Skeletal muscle tissue (tissue), 4 donors: ENCODE data around the gene ARHGAP26. TPM values are rescaled to one million over a fixed set of nuclear protein-coding genes. Genes with fewer than 3 reads are reported as not detected.

ENCODE experiments used
- H3K27ac ChIP-seq: one replicate; pipeline ENCODE4 v1.7.0; 2013; ENCODE audit warnings: mild to moderate bottlenecking, low read depth, low read length, inconsistent platforms
- H3K27me3 ChIP-seq, 3 donors: one replicate each; pipeline ENCODE4 v1.7.0; 2013; ENCODE audit warnings: low read length in 3 of 3; ENCODE audit not compliant: control insufficient read depth in 3 of 3, insufficient read depth in 3 of 3
- H3K36me3 ChIP-seq, 3 donors: one replicate each; pipeline ENCODE4 v1.7.0; 2013; ENCODE audit warnings: low read length in 3 of 3; ENCODE audit not compliant: control insufficient read depth in 3 of 3, insufficient read depth in 3 of 3
- H3K4me1 ChIP-seq, 3 donors: one replicate each; pipeline ENCODE4 v1.7.0; 2013; ENCODE audit warnings: low read length in 3 of 3, mild to moderate bottlenecking in 3 of 3; ENCODE audit not compliant: control insufficient read depth in 3 of 3, insufficient read depth in 3 of 3
- H3K4me3 ChIP-seq, 3 donors: one replicate each; pipeline ENCODE4 v1.7.0; 2013; ENCODE audit warnings: low read length in 3 of 3
- H3K9ac ChIP-seq, 3 donors: one replicate each; pipeline ENCODE4 v1.7.0; 2013; ENCODE audit warnings: low read length in 3 of 3, mild to moderate bottlenecking in 3 of 3, moderate library complexity in 2 of 3, low read depth in 1 of 3
- H3K9me3 ChIP-seq, 3 donors: one replicate each; pipeline ENCODE4 v1.7.0; 2013; ENCODE audit warnings: low read length in 3 of 3; ENCODE audit not compliant: control insufficient read depth in 3 of 3
- total RNA-seq: library from RNA; depleted of rRNA; stranded (reverse); fragments of >200 nt; gene quantifications from one replicate; pipeline ENCODE4 v1.2.3, GENCODE V29; 2014
- donor health status: Osteomylitis.

The ARHGAP26 gene
- total RNA-seq, 1 donor from 2014 or later: 28.7 TPM

GRCh38 chr5:142782976-142783530, 12.9 kb downstream of the ARHGAP26 start:
- H3K9me3 ChIP-seq: no peaks in the 10 kb centered on the region
- H3K4me3 ChIP-seq: no peak overlapping the region
- H3K4me1 ChIP-seq: peaks cover 33 to 41% (median 33%) of the 10 kb centered on the region in 3 donors
- H3K36me3 ChIP-seq: no peaks in the 10 kb centered on the region
- peak overlapping the region; percentile 43 for H3K27ac ChIP-seq
- H3K9ac ChIP-seq: no peak overlapping the region
- H3K27me3 ChIP-seq: no peaks in the 10 kb centered on the region

DNA sequence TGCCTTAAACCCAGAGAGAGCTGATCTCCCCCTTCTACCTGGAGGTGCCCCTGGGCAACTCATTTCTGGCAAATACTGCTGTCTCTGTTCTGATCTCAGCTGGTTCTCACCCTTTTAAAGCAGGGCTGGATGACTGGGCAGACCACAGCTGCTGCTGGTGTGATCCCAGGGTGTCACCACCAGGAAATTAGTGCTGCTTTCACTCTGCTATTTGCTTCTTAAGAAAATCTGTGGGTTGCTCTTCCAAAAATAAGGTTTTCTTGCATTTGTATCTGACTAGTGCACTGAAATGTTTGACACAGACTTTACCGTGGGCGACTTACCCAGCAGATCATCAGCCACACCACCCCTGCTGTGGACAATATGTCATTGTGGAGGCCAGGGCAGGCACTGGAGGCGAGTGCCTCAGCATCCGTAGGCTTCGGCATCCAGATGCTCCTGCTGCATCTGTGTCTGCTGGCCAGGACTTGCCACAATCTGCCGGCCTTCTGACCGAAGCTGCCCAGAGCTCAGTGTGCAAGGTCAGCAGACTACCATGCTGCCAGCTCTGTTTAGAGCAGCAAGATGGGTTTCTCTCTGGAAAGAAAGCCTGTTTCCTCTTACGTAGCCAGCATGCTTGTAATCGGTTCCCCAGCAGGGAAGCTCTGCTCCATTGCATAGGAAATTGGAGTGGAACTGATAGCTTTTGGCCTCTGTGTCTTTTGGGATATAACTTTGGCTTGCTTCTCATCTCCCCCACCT, 13.6 kb downstream of the ARHGAP26 start:
- peak overlapping the region; percentile 43 for H3K27ac ChIP-seq
- H3K27me3 ChIP-seq: no peaks in the 10 kb centered on the region
- no peaks in the 10 kb centered on the region for H3K36me3 ChIP-seq
- H3K4me1 ChIP-seq: peaks cover 30 to 35% (median 33%) of the 10 kb centered on the region in 3 donors
- H3K9me3 ChIP-seq: no peaks in the 10 kb centered on the region
- peak overlapping the region in 1 of 3 donors; percentile 4 for H3K9ac ChIP-seq
- peak overlapping the region in 2 of 3 donors; percentile 1 to 19 for H3K4me3 ChIP-seq

- Histone ChIP-seq H3K27ac (peak overlapping the region; percentile 43), H3K4me1 (peaks cover 22 to 28% (median 26%) of the 10 kb centered on the region in 3 donors), H3K9ac (no peak overlapping the region), H3K9me3 (no peaks in the 10 kb centered on the region), H3K27me3 (no peaks in the 10 kb centered on the region), H3K4me3 (no peak overlapping the region), H3K36me3 (no peaks in the 10 kb centered on the region)
Observed at GRCh38 chr5:142784401-142784955, 14.3 kb downstream of the ARHGAP26 start.

DNA sequence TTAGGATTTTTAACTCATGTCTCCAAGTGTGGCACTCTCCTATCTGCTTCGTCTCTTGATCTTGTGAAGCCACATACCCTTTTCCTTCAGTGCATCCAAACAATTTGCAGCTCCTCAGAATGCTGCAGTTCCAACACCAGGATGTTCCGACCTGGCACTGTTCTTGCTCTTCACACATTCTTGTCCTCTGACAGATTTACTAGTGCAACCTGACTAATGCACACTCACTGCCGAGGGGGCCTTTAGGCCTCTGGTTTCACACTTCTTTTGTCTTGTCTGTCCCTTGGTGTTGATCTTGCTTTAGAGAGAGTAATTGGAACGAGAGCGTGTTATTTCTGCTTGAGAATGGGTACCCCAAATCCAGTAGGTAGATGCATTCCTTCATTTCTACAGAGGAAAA, 15.0 kb downstream of the ARHGAP26 start:
- peaks cover 21 to 25% (median 22%) of the 10 kb centered on the region in 3 donors for H3K4me1 ChIP-seq
- no peaks in the 10 kb centered on the region for H3K36me3 ChIP-seq

DNA sequence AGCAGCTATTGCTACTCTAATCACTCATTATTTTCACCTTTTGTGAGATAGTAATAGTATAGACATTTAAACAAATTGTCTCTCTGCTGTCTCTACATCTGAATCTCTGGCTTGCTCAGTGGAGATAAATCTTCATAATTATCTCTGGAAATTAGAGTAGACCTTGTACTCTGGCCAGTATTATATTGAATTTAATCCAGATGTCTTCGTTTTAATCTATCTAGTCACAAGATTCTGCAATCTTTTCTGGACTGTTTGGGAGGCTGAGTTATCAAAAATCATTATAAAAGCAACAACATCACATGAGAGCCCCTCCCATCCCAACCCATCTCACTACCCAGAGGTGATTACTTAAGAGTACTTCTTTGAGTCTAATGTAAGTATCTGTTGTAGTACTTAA, 19.0 kb downstream of the ARHGAP26 start:
- Histone ChIP-seq H3K27ac (no peak overlapping the region), H3K9ac (no peak overlapping the region), H3K27me3 (no peaks in the 10 kb centered on the region), H3K36me3 (no peaks in the 10 kb centered on the region), H3K9me3 (no peaks in the 10 kb centered on the region), H3K4me1 (peaks cover 0 to 3% (median 2%) of the 10 kb centered on the region in 3 donors), H3K4me3 (no peak overlapping the region)

More for the DNA sequence above, 15.0 kb downstream of the ARHGAP26 start:
- H3K27me3 ChIP-seq: no peaks in the 10 kb centered on the region
- H3K9ac ChIP-seq: peak overlapping the region in 1 of 3 donors; percentile 35
- H3K4me3 ChIP-seq: no peak overlapping the region
- H3K27ac ChIP-seq: no peak overlapping the region
- H3K9me3 ChIP-seq: no peaks in the 10 kb centered on the region

- no peaks in the 10 kb centered on the region for H3K36me3 ChIP-seq
- H3K27ac ChIP-seq: no peak overlapping the region
- no peak overlapping the region for H3K9ac ChIP-seq
- no peaks in the 10 kb centered on the region for H3K9me3 ChIP-seq
- no peak overlapping the region for H3K4me3 ChIP-seq
- H3K4me1 ChIP-seq: peaks cover 0 to 3% (median under 1%) of the 10 kb centered on the region in 3 donors
- H3K27me3 ChIP-seq: no peaks in the 10 kb centered on the region
Observed at GRCh38 chr5:142792012-142792864, 22.1 kb downstream of the ARHGAP26 start.

- H3K27me3 ChIP-seq: no peaks in the 10 kb centered on the region
- H3K4me1 ChIP-seq: peaks cover 0 to 6% (median 3%) of the 10 kb centered on the region in 3 donors
Observed at GRCh38 chr5:142792865-142793232, 22.7 kb downstream of the ARHGAP26 start.

GRCh38 chr5:142794537-142794936, 24.4 kb downstream of the ARHGAP26 start:
- no peaks in the 10 kb centered on the region for H3K36me3 ChIP-seq
- no peak overlapping the region for H3K27ac ChIP-seq

More at GRCh38 chr5:142792865-142793232, 22.7 kb downstream of the ARHGAP26 start:
- no peaks in the 10 kb centered on the region for H3K9me3 ChIP-seq
- no peak overlapping the region for H3K27ac ChIP-seq
- H3K9ac ChIP-seq: no peak overlapping the region
- H3K36me3 ChIP-seq: no peaks in the 10 kb centered on the region
- no peak overlapping the region for H3K4me3 ChIP-seq

DNA sequence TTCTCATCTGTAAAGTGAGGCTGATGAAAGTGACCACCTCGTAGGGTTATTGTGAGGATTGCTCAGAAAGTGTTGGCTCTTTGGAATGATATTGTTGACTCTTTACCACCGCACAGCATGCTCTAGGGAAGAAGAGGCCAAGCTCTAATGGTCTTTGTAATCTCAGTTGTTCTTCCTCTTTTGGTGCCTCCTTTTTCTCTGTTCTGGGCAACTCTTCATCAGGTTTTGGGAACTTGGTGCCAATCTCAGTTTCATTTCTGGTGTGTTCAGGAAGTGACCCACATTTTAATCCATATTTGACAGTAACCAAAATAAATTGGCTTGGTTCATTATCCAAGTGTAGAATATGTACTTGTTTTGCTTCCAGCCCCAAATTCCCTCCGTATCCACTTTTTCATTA, 25.1 kb downstream of the ARHGAP26 start:
- H3K4me1 ChIP-seq: peaks cover 0 to 9% (median 3%) of the 10 kb centered on the region in 3 donors
- H3K4me3 ChIP-seq: no peak overlapping the region
- no peaks in the 10 kb centered on the region for H3K36me3 ChIP-seq
- H3K27me3 ChIP-seq: no peaks in the 10 kb centered on the region
- H3K27ac ChIP-seq: no peak overlapping the region
- no peak overlapping the region for H3K9ac ChIP-seq
- no peaks in the 10 kb centered on the region for H3K9me3 ChIP-seq

More at GRCh38 chr5:142794537-142794936, 24.4 kb downstream of the ARHGAP26 start:
- Histone ChIP-seq H3K9me3 (no peaks in the 10 kb centered on the region), H3K4me3 (no peak overlapping the region), H3K4me1 (peaks cover 0 to 9% (median 3%) of the 10 kb centered on the region in 3 donors), H3K9ac (no peak overlapping the region), H3K27me3 (no peaks in the 10 kb centered on the region)
